Hypothalamus (tissue), 51 donors: Measurements from ENCODE around the gene SULT2B1.
A peak's percentile ranks its signal among the peaks of the same experiment; 100 is the strongest.

Source experiments
- DNase-seq, 51 donors: peaks; one replicate each; lab custom pipeline; 2025; lab: John Stamatoyannopoulos, UW

Gene SULT2B1

DNA sequence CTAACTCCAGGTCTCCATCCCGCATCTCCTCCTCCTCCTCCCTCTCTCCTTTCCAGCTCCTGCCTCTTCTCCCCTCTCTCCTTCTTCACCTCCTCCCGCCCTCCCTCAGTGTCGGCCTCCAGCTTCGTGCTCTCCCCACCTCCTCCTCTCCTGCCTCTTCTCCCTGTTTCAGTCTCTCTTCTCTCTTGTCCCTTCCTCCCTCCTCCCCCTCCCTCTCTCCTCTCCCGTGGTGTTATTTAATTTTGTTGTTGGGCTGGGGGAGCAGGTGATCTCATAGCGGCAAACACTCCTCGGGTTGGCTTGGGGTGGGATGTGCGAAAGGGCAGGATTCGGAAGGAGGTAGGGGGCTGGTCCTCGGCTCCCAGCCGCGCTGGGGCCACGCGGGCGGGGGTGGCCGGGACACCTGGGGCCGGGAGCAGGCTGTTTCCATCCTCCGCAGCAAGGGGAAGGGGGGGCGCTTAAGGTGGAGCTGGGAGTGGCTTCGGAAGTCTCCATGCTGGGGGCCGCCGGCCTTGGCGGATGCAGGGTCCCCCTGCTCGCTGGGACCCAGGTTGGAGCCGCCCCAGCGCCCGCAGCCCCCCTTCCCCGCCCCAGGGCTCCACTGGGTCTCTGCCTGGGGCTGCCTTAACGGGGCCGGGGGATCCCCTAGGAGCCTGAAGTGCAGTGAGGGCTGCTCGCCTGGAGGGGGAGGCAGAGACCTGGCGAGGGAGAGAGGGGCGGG lies 94.2 kb downstream of the SULT2B1 start, which contains the start of gene CA11:
Gene CA11 (minus strand): TSS at position 187 of the 721 bp plus-strand sequence. CDS start 555 bp downstream, outside the sequence.
- DNase-seq: peak; percentile 67 to 97 (median 86)

DNA sequence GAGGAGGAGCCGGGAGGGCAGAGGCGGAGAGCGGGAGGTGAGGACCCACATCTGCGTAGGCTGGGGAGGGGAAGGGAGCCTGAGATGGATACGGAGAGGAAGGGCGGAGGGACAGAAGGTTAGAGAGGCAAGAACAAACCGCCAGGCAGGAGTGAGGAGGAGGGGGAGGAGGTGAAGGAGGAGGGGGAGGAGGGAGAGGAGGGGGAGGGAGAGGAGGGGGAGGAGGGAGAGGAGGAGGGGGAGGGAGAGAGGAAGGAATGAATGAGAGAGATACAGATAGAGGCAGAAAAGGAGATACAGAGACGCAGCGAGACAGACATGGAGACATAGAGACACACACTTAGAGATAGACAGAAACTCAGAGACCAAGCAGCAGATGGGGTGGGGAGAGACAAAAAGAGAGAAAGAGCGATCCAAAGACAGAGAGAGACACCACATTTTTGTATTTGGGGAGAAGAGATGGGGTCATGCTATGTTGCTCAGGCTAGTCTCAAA lies 94.8 kb downstream of the SULT2B1 start:
- DNase-seq: no peak

DNA sequence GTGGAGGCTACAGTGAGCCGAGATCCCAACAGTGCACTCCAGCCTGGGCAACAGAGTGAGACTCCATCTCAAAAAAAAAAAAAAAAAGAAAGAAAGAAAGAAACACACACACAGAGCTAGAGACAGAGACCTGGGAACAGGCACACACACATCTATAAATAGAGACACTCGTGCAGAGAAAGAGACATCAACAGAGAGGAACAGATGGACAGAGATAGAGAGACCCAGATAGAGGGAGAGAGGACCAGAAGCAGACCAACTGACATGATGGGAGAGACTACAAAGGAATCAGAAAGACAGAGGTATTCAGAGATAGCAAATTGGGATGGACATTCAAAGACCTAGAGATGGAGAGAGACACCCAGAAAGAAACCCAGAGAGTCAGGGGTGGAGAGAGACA lies 96.2 kb downstream of the SULT2B1 start:
- no peak for DNase-seq
